Measurements from ENCODE around the gene MEMO1.
"Not testable (repeated sequence)": the region's sequence is repeated elsewhere in the genome, so short reads cannot be mapped to it uniquely, and the experiment has no call there.

The MEMO1 gene

DNA sequence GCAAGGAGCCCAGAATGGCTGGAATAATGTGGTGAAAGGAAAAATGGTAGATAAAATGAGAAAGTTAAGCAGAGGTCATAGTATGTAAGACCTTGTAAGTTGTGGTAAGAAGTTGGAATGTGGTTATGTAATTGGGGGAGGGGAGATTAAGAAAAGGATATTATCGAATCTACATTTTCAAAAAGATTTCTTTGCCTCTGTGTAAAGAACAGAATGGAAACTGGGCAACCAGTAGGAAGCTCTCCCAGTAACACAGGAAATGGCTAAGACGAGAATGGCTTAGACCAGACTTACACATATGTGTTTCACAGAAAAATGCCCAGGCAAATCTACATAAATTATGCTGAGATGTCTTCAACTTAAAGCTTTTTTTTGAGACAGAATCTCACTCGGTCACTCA lies 13.2 kb downstream of the MEMO1 start:
- no peak for DNase-seq

GRCh38 chr2:31996571-31997150 lies 14.1 kb downstream of the MEMO1 start:
- DNase-seq = no peak

DNA sequence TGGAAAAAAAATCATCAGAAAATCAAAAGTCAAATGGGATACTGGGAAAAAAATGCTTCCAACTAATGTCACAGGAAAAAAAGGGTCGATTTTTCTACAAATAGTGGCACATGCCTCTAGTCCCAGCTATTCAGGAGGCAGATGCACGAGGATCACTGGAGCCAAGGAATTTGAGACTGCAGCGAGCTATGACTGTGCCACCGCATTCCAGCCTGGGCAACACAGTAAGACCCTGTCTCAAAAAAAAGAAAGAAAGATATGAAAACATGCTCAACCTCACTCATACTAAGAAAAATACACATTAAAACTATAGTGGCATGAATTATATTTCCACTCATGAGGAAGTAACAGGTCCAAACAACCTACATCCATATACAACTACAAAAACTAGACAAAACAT lies 17.9 kb downstream of the MEMO1 start:
- DNase-seq = no peak

GRCh38 chr2:31992025-31992579 lies 18.7 kb downstream of the MEMO1 start:
- no peak for DNase-seq

DNA sequence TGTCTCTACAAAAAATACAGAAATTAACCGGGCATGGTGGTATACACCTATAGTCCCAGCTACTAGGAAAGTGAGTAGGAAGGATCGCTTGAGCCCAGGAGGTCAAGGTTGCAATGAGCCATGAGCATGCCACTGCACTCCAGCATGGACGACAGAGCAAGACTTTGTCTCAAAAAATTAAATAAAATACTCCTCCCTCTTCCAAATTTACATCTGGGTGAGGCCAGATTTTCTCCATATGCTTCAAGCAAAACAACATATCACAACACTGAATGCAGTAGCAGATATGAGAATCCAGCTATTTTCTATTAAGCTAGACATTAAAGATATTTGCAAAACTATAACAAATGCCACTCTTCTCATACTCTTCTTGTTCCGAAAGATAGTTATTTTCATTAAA lies 20.9 kb downstream of the MEMO1 start:
- no peak for DNase-seq

DNA sequence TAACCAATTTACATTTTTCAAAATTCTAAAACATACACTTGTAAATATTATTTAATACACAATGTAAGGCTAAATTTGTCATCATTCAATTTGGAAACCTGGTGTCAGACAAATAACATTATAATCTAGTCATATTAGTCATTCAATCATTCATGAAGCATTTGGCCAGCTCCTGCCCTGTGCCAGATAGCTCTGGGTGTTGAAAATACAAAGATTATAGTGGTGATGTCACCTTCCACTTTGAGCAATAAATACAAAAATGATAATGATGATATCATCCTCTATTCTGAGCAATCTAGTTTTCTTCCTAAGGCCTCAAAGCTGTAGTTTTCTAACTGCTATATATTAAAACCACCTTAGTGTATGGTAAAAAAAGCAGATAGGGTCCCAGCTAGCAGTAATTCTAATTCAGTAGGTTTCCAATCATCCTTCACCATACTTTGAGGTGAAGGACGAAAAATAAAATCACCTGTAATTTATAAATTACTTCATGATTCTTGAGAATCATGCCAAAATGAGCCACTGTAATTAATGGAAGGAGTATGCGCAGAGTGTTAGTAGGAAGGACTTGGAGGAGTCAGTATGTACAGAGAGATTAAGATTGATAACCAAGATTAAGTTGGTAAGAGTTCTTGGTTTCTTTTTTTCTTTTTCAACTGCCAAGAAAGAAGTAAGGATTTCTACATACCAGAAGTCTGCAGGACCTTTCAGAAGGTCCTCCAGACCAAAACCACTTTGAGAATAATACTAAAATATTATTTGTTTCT lies 23.2 kb downstream of the MEMO1 start:
- DNase-seq = no peak

DNA sequence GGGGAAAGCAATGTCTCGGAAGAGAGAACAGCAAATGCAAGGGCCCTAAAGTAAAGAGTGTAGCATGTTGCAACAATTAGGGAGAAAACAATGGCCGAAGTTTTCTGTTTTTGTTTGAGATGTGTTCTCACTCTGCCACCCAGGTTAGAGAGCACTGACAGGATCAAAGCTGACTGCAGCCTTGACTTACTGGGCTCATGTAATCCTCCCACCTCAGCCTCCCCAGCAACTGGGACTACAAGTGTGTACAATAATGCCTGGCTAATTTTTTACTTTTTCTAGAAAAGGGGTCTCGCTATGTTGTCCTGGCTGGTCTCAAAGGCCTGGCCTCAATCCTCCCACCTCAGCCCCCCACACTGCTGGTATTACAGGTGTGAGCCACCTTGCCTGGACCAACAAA lies 23.9 kb downstream of the MEMO1 start:
- DNase-seq = no peak

GRCh38 chr2:31983762-31984467 lies 26.9 kb downstream of the MEMO1 start:
- no peak for DNase-seq

DNA sequence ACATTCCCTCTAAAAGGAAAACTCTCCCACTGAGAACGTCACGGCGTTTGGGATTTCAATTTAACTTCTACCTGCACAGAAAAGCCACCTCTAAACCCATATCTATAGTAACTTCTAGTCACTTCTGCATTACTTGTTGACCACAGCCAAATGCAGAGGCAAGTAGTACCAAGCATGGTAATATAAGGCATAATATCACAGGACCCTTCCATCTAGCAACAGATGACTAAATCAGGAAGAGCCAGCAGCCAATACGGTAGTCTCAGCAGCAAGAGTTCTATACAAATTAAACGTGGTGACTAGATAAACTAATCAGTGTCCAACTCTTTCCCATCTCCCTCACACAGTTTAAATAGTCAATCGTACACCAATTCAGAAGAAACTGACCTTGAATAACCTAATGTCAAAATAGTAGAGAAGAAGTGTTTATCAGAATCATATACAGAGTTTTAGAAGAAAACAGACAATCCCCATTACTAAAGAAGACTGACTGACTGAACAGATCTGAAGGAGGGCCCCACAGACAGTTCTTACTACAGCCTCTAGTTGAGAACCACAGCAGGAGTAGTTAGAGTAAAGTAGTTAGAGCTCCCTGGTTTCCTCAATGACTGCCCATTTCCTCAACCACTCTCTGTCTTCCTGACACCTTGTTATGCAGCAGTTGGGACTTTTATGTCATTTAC lies 30.0 kb downstream of the MEMO1 start:
- DNase-seq = no peak

- no peak for DNase-seq
Measured at GRCh38 chr2:31979956-31980355, 30.9 kb downstream of the MEMO1 start.

GRCh38 chr2:31979018-31979417 lies 31.8 kb downstream of the MEMO1 start:
- DNase-seq = no peak

DNA sequence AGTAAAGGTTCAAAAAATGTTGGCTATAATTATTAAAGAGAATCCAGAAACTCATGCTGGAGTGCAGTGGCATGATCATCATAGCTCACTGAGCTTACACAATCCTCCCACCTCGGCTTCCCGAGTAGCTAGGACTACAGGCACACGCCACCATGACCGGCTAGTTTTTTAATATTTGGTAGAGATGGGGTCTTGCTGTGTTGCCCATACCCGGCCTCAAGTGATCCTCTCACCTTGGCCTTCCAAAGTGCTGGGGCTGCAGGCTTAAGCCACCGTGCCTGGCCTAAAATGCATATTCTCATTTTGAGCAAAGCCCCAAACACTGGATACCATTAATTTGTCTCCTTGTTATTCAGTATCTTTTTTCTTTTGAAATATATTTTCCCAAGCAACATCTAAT lies 32.4 kb downstream of the MEMO1 start:
- DNase-seq = no peak

- DNase-seq = no peak
Measured at GRCh38 chr2:31973665-31974064, 37.1 kb downstream of the MEMO1 start.

GRCh38 chr2:31972059-31972458 lies 38.7 kb downstream of the MEMO1 start:
- no peak for DNase-seq

DNA sequence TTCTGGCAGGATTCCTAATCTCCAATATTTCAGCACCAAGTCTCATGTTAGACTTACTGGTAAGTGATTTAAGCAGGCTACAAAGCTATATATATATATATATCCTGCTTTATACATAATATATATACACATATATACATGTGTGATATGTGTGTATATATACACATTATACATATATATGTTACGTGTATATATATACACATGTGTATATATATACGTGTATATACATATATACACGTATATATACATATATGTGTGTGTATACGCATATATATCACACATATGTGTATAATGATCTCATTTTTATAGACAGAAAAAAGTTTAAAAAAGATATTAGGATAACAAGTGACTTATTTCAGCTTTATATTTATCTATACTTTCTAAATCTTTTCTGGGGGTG lies 41.6 kb downstream of the MEMO1 start:
- no peak for DNase-seq

DNA sequence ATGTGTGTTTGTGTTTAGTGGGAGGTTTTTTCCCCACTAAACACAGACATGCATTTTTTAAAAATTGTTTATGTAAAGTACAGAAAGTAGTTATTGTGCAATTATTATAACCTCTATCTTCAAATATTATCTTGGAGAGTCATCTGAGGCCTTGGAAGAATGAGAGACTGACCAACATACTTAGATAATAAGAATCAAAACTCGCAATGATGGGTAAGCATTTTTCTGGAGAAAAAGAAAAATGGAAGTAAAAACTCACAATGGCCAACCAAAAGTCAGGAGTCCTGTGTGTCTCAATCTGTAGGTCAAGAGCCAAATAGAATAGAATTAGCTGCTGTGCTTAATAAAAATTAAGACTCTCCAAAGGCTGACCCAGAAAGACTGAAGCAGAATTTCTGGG lies 43.0 kb downstream of the MEMO1 start:
- DNase-seq = no peak

DNA sequence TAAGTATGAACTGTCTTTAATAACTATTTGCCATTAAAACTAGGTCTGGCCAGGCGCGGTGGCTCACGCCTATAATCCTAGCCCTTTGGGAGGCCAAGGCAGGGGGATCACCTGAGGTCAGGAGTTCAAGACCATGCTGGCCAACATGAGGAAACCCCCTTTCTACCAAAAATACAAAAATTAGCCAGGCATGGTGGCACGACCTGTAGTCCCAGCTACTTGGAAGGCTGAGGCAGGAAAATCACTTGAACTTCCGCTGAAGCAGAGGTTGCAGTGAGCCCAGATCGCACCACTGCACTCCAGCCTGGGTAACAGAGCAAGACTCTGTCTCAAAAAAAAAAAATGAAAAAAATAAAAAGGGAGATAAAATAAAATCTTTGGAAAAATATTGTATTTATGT lies 44.4 kb downstream of the MEMO1 start:
- DNase-seq = not testable (repeated sequence)

- DNase-seq = no peak
Measured at GRCh38 chr2:31965094-31965493, 45.7 kb downstream of the MEMO1 start.

- DNase-seq = no peak
Measured at GRCh38 chr2:31962757-31963361, 47.9 kb downstream of the MEMO1 start.

DNA sequence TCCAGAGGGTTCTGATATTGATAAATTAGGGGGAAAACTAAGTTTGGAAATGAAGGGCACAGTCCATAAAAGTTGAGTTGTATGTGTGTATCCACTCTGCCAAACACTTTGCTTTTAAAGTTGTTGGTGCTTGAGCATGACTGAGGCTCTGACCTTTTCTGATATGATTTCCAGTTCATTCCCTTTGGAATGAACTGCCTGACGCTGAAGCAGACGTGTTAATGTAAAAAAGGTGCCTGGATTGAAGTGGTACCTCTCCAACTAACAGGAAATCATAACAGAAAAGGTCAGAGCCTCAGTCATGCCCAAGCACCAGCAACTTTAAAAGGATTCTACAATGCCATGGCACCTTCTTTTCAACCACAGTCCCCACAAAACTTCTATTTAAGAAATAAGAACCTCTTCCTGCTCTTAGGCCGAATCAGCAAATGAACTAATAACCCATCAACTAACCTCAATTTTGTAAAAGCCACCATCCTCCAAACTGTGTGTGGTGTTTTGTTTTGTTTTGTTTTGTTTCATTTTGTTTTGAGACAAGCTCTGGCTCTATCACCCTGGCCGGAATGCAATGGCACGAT lies 52.6 kb downstream of the MEMO1 start:
- DNase-seq = no peak

- DNase-seq = no peak
Measured at GRCh38 chr2:31957354-31958139, 53.3 kb downstream of the MEMO1 start.

- not testable (repeated sequence) for DNase-seq
Measured at GRCh38 chr2:31956934-31957333, 53.9 kb downstream of the MEMO1 start.

All from central memory CD4-positive, alpha-beta T cell (primary cell).